Stimulated activated naive CD8-positive, alpha-beta T cell treated with anti-CD3 and anti-CD28 coated beads, Interleukin-15, Interleukin-2, amounts not matched to agents 100 ng/mL and 50 ng/mL, for 24 hours (primary cell): ENCODE data around the gene PTGER3.

Experiments used
- H3K27ac Mint-ChIP-seq: one replicate; pipeline ENCODE4 v1.8.0; 2021; ENCODE audit warnings: mild to moderate bottlenecking, mixed read lengths
- H3K27me3 Mint-ChIP-seq: one replicate; pipeline ENCODE4 v1.8.0; 2021; ENCODE audit warnings: mixed read lengths
- H3K36me3 Mint-ChIP-seq: one replicate; pipeline ENCODE4 v1.8.0; 2021; ENCODE audit warnings: low read depth, mixed read lengths
- H3K4me1 Mint-ChIP-seq: one replicate; pipeline ENCODE4 v1.8.0; 2021; ENCODE audit warnings: low read depth, mixed read lengths
- H3K4me3 Mint-ChIP-seq: one replicate; pipeline ENCODE4 v1.8.0; 2021; ENCODE audit warnings: mild to moderate bottlenecking, mixed read lengths
- H3K9me3 Mint-ChIP-seq: one replicate; pipeline ENCODE4 v1.8.0; 2021; ENCODE audit warnings: mixed read lengths

PTGER3 gene

GRCh38 chr1:71037829-71038620, 9.6 kb downstream of the PTGER3 start:
- Mint-ChIP-seq H3K27ac (no peak overlapping the region), H3K4me1 (no peaks in the 10 kb centered on the region), H3K9me3 (no peaks in the 10 kb centered on the region), H3K36me3 (no peaks in the 10 kb centered on the region), H3K27me3 (peaks cover 42% of the 10 kb centered on the region), H3K4me3 (no peak overlapping the region)

- Mint-ChIP-seq H3K27me3 (peaks cover 42% of the 10 kb centered on the region), H3K4me1 (no peaks in the 10 kb centered on the region), H3K36me3 (no peaks in the 10 kb centered on the region), H3K4me3 (no peak overlapping the region), H3K27ac (no peak overlapping the region), H3K9me3 (no peaks in the 10 kb centered on the region)
These were observed 10.6 kb downstream of the PTGER3 start for GRCh38 chr1:71037066-71037465.

GRCh38 chr1:71033136-71033535, 14.5 kb downstream of the PTGER3 start:
- no peaks in the 10 kb centered on the region for H3K4me1 Mint-ChIP-seq
- no peak overlapping the region for H3K27ac Mint-ChIP-seq
- H3K36me3 Mint-ChIP-seq, result no peaks in the 10 kb centered on the region
- peaks cover 31% of the 10 kb centered on the region for H3K27me3 Mint-ChIP-seq
- no peak overlapping the region for H3K4me3 Mint-ChIP-seq
- no peaks in the 10 kb centered on the region for H3K9me3 Mint-ChIP-seq

- Mint-ChIP-seq H3K4me1 (no peaks in the 10 kb centered on the region), H3K36me3 (no peaks in the 10 kb centered on the region)
These were observed 16.2 kb downstream of the PTGER3 start for GRCh38 chr1:71031426-71031825.

GRCh38 chr1:71030026-71030425, 17.6 kb downstream of the PTGER3 start:
- H3K4me3 Mint-ChIP-seq, result no peak overlapping the region
- H3K9me3 Mint-ChIP-seq, result no peaks in the 10 kb centered on the region
- no peaks in the 10 kb centered on the region for H3K4me1 Mint-ChIP-seq
- no peak overlapping the region for H3K27ac Mint-ChIP-seq
- H3K36me3 Mint-ChIP-seq, result no peaks in the 10 kb centered on the region
- H3K27me3 Mint-ChIP-seq, result peaks cover 19% of the 10 kb centered on the region

More at GRCh38 chr1:71031426-71031825, 16.2 kb downstream of the PTGER3 start:
- no peak overlapping the region for H3K27ac Mint-ChIP-seq
- H3K9me3 Mint-ChIP-seq, result no peaks in the 10 kb centered on the region
- H3K4me3 Mint-ChIP-seq, result no peak overlapping the region
- peaks cover 30% of the 10 kb centered on the region for H3K27me3 Mint-ChIP-seq

GRCh38 chr1:71028981-71029380, 18.6 kb downstream of the PTGER3 start:
- Mint-ChIP-seq H3K4me1 (no peaks in the 10 kb centered on the region), H3K27ac (no peak overlapping the region), H3K4me3 (no peak overlapping the region), H3K9me3 (no peaks in the 10 kb centered on the region), H3K36me3 (no peaks in the 10 kb centered on the region), H3K27me3 (peaks cover 22% of the 10 kb centered on the region)

GRCh38 chr1:71027991-71028390, 19.6 kb downstream of the PTGER3 start:
- no peaks in the 10 kb centered on the region for H3K9me3 Mint-ChIP-seq
- no peaks in the 10 kb centered on the region for H3K4me1 Mint-ChIP-seq
- peaks cover 22% of the 10 kb centered on the region for H3K27me3 Mint-ChIP-seq
- H3K4me3 Mint-ChIP-seq, result no peak overlapping the region
- H3K27ac Mint-ChIP-seq, result no peak overlapping the region
- H3K36me3 Mint-ChIP-seq, result no peaks in the 10 kb centered on the region

GRCh38 chr1:71026093-71026492, 21.5 kb downstream of the PTGER3 start:
- H3K4me3 Mint-ChIP-seq, result no peak overlapping the region
- H3K4me1 Mint-ChIP-seq, result no peaks in the 10 kb centered on the region
- no peaks in the 10 kb centered on the region for H3K9me3 Mint-ChIP-seq
- H3K36me3 Mint-ChIP-seq, result no peaks in the 10 kb centered on the region
- peaks cover 25% of the 10 kb centered on the region for H3K27me3 Mint-ChIP-seq
- no peak overlapping the region for H3K27ac Mint-ChIP-seq

GRCh38 chr1:71023515-71023914, 24.1 kb downstream of the PTGER3 start:
- no peak overlapping the region for H3K4me3 Mint-ChIP-seq
- peaks cover 20% of the 10 kb centered on the region for H3K27me3 Mint-ChIP-seq
- no peaks in the 10 kb centered on the region for H3K9me3 Mint-ChIP-seq
- no peaks in the 10 kb centered on the region for H3K36me3 Mint-ChIP-seq
- H3K4me1 Mint-ChIP-seq, result no peaks in the 10 kb centered on the region
- H3K27ac Mint-ChIP-seq, result no peak overlapping the region

GRCh38 chr1:71019233-71019969, 28.2 kb downstream of the PTGER3 start:
- Mint-ChIP-seq H3K9me3 (no peaks in the 10 kb centered on the region), H3K27me3 (peaks cover 21% of the 10 kb centered on the region), H3K36me3 (no peaks in the 10 kb centered on the region), H3K4me1 (no peaks in the 10 kb centered on the region), H3K27ac (no peak overlapping the region), H3K4me3 (no peak overlapping the region)

- peaks cover 18% of the 10 kb centered on the region for H3K27me3 Mint-ChIP-seq
- no peaks in the 10 kb centered on the region for H3K36me3 Mint-ChIP-seq
- no peak overlapping the region for H3K27ac Mint-ChIP-seq
These were observed 28.8 kb downstream of the PTGER3 start for GRCh38 chr1:71018791-71019190.

GRCh38 chr1:71015745-71016144, 31.9 kb downstream of the PTGER3 start:
- no peak overlapping the region for H3K27ac Mint-ChIP-seq
- no peaks in the 10 kb centered on the region for H3K36me3 Mint-ChIP-seq

More at GRCh38 chr1:71018791-71019190, 28.8 kb downstream of the PTGER3 start:
- H3K9me3 Mint-ChIP-seq, result no peaks in the 10 kb centered on the region
- no peaks in the 10 kb centered on the region for H3K4me1 Mint-ChIP-seq
- H3K4me3 Mint-ChIP-seq, result no peak overlapping the region

GRCh38 chr1:71014178-71014579, 33.4 kb downstream of the PTGER3 start:
- Mint-ChIP-seq H3K9me3 (no peaks in the 10 kb centered on the region), H3K4me3 (no peak overlapping the region), H3K36me3 (no peaks in the 10 kb centered on the region), H3K4me1 (no peaks in the 10 kb centered on the region), H3K27me3 (peaks cover 12% of the 10 kb centered on the region), H3K27ac (no peak overlapping the region)

More at GRCh38 chr1:71015745-71016144, 31.9 kb downstream of the PTGER3 start:
- no peak overlapping the region for H3K4me3 Mint-ChIP-seq
- no peaks in the 10 kb centered on the region for H3K9me3 Mint-ChIP-seq
- H3K4me1 Mint-ChIP-seq, result no peaks in the 10 kb centered on the region
- peaks cover 9% of the 10 kb centered on the region for H3K27me3 Mint-ChIP-seq

- no peaks in the 10 kb centered on the region for H3K36me3 Mint-ChIP-seq
- H3K27me3 Mint-ChIP-seq, result peaks cover 19% of the 10 kb centered on the region
- no peak overlapping the region for H3K27ac Mint-ChIP-seq
- H3K9me3 Mint-ChIP-seq, result no peaks in the 10 kb centered on the region
- H3K4me3 Mint-ChIP-seq, result no peak overlapping the region
- no peaks in the 10 kb centered on the region for H3K4me1 Mint-ChIP-seq
These were observed 44.7 kb downstream of the PTGER3 start for GRCh38 chr1:71002709-71003475.

GRCh38 chr1:71001624-71002023, 46.0 kb downstream of the PTGER3 start:
- no peak overlapping the region for H3K4me3 Mint-ChIP-seq
- peaks cover 23% of the 10 kb centered on the region for H3K27me3 Mint-ChIP-seq
- H3K9me3 Mint-ChIP-seq, result no peaks in the 10 kb centered on the region
- no peak overlapping the region for H3K27ac Mint-ChIP-seq
- H3K4me1 Mint-ChIP-seq, result no peaks in the 10 kb centered on the region
- no peaks in the 10 kb centered on the region for H3K36me3 Mint-ChIP-seq
